K562 (cell line): ENCODE measurements around the gene GPR3. TPM values are rescaled to one million over a fixed set of nuclear protein-coding genes. Genes with fewer than 3 reads are reported as not detected.

Experiments used
- POLR2B ChIP-seq: fragments of 450-650 bp; IDR thresholded peaks from 2 replicates; pipeline ENCODE4 v1.6.1; 2018; ENCODE audit warnings: low read depth; ENCODE audit not compliant: partially characterized antibody
- RNF2 ChIP-seq: sonication (generic); IDR thresholded peaks from 2 replicates; pipeline ENCODE4 v1.6.1; 2016
- TEAD1 ChIP-seq, 2 experiments: fragments of 450-650 bp in 1 of 2; sonication (generic) in 1 of 2; formaldehyde crosslinking; IDR thresholded peaks; 2 replicates each; pipeline versions ENCODE4 v1.4.0 to v1.8.0; 2020 to 2022; ENCODE audit warnings: mild to moderate bottlenecking in 2 of 2, missing genetic modification reagents in 1 of 2
- ZNF140 ChIP-seq: fragments of 250-450 bp; sonication (Bioruptor Pico); IDR thresholded peaks from 2 replicates; pipeline ENCODE4 v1.8.0; 2021; ENCODE audit warnings: moderate library complexity, mild to moderate bottlenecking, inconsistent platforms
- ZZZ3 ChIP-seq: fragments of 450-650 bp; IDR thresholded peaks from 2 replicates; pipeline ENCODE4 v1.6.1; 2016; ENCODE audit warnings: antibody characterized with exemption, mild to moderate bottlenecking, moderate library complexity
- polyA plus RNA-seq, 8 experiments: library from polyadenylated mRNA; depleted of rRNA in 4 of 8; stranded (reverse) in 5 of 8; unstranded in 3 of 8; fragments of >200 nt; fragmentation: Nextera tagmentation in 2 of 8; fragmentation: Illumina TruSeq in 1 of 8; extraction: Ambion mirVana in 2 of 8; extraction: Trizol in 1 of 8; gene quantifications; 2 replicates each; pipeline versions ENCODE4 v1.2.1 to v1.2.3, GENCODE V29; 2011 to 2014; ENCODE audit warnings: inconsistent platforms in 1 of 8, missing spikeins in 1 of 8
- total RNA-seq, 7 experiments: library from RNA; depleted of rRNA in 6 of 7; stranded (reverse); fragments of >200 nt in 6 of 7; fragmentation: Illumina TruSeq in 2 of 7; extraction: Trizol in 2 of 7; gene quantifications; 2 replicates each; pipeline versions ENCODE4 v1.2.1 to v1.2.3, GENCODE V29; 2011 to 2021; ENCODE audit warnings: low replicate concordance in 1 of 7
- TF ChIP-seq, protein P1 (sequence below): fragments of 250-450 bp; sonication (Bioruptor Pico); IDR thresholded peaks from 2 replicates; pipeline ENCODE4 v1.4.0; 2020; ENCODE audit warnings: mild to moderate bottlenecking, moderate library complexity, borderline replicate concordance
- TF ChIP-seq, protein P2 (sequence below): fragments of 450-650 bp; IDR thresholded peaks from 2 replicates; pipeline ENCODE4 v1.6.1; 2017; ENCODE audit warnings: mild to moderate bottlenecking, moderate library complexity

The GPR3 gene
- total and polyA plus RNA-seq, 9 of the 15 experiments (the other 6 are each of a cell fraction or from before 2014, with no cell fraction given) = 0.24 to 11.5 (median 3.7) TPM

DNA sequence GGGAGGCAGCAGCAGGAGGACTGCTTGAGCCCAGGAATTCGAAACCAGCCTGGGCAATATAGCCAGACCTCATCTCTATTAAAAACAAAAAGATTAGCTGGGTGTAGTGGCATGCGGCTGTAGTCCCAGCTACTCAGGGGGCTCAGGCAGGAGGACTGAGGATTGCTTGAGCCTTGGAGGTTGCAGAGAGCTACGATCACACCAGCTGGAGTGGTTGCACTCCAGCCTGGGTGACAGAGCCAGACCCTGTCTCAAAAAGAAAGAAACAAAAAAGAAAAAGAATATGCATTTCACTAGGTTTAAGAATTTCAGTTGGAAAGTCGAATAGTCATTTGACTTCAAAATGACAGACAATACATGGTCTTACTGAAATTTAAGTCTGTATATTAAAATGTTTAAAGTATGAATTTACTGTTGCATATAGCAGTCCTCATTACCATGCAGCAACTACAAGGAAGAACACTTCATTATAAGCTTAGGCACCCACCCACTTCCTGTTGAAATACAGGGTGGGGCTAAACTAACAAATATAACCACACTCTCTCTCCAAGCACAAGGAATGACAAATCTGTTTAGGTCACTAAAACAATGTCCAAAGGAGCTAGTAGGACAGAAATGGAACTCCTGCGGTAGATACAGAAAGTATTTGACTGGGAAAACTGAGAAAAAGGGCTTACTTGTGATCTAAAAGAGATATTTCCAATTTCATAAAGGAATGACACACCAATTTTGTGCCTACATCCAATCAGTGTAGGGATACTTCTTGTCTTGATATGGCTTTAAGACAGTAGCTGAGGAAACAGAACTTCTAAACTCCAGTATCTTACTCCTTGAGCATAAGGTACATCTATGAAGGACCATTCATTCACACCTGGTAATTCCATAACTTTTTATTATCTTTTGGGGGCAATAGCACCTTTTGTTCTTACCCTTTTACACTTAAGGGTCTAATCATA is 44.1 kb downstream of the GPR3 start (continued):
- TF ChIP-seq, protein P1, sequence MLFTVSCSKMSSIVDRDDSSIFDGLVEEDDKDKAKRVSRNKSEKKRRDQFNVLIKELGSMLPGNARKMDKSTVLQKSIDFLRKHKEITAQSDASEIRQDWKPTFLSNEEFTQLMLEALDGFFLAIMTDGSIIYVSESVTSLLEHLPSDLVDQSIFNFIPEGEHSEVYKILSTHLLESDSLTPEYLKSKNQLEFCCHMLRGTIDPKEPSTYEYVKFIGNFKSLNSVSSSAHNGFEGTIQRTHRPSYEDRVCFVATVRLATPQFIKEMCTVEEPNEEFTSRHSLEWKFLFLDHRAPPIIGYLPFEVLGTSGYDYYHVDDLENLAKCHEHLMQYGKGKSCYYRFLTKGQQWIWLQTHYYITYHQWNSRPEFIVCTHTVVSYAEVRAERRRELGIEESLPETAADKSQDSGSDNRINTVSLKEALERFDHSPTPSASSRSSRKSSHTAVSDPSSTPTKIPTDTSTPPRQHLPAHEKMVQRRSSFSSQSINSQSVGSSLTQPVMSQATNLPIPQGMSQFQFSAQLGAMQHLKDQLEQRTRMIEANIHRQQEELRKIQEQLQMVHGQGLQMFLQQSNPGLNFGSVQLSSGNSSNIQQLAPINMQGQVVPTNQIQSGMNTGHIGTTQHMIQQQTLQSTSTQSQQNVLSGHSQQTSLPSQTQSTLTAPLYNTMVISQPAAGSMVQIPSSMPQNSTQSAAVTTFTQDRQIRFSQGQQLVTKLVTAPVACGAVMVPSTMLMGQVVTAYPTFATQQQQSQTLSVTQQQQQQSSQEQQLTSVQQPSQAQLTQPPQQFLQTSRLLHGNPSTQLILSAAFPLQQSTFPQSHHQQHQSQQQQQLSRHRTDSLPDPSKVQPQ (CRISPR knock-in tag) = no peak
- TF ChIP-seq, protein P2, sequence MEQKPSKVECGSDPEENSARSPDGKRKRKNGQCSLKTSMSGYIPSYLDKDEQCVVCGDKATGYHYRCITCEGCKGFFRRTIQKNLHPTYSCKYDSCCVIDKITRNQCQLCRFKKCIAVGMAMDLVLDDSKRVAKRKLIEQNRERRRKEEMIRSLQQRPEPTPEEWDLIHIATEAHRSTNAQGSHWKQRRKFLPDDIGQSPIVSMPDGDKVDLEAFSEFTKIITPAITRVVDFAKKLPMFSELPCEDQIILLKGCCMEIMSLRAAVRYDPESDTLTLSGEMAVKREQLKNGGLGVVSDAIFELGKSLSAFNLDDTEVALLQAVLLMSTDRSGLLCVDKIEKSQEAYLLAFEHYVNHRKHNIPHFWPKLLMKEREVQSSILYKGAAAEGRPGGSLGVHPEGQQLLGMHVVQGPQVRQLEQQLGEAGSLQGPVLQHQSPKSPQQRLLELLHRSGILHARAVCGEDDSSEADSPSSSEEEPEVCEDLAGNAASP = no peak
- no peak for TF ChIP-seq TEAD1 (CRISPR knock-in tag; IDR thresholded peaks at IDR 0.05)
- TF ChIP-seq ZZZ3 = no peak
- no peak for TF ChIP-seq POLR2B
- no peak for TF ChIP-seq ZNF140 (CRISPR knock-in tag)
- TF ChIP-seq RNF2 = no peak
